HepG2 (cell line): ENCODE measurements around the gene P2RX7. TPM values are rescaled to one million over a fixed set of nuclear protein-coding genes. Genes with fewer than 3 reads are reported as not detected.

Source experiments
- CHD2 ChIP-seq: IDR thresholded peaks from 2 replicates; pipeline ENCODE4 v1.6.1; 2011; ENCODE audit warnings: low read depth, low read length, improper control_type of control experiment
- GMEB2 ChIP-seq: IDR thresholded peaks from 2 replicates; pipeline ENCODE4 v1.6.1; 2016; ENCODE audit warnings: missing biosample characterization, missing genetic modification reagents, low read depth
- HIVEP1 ChIP-seq: sonication (generic); formaldehyde crosslinking; IDR thresholded peaks from 2 replicates; pipeline ENCODE4 v1.4.0; 2020; ENCODE audit warnings: mild to moderate bottlenecking, missing genetic modification reagents
- HOXA9 ChIP-seq: sonication (generic); formaldehyde crosslinking; IDR thresholded peaks from 2 replicates; pipeline ENCODE4 v1.8.1; 2022; ENCODE audit warnings: missing genetic modification reagents, mild to moderate bottlenecking, moderate library complexity, borderline replicate concordance
- KLF9 ChIP-seq: IDR thresholded peaks from 2 replicates; pipeline ENCODE4 v1.6.1; 2016; ENCODE audit warnings: low read depth
- LCORL ChIP-seq, 2 experiments: fragments of 450-650 bp in 1 of 2; sonication (generic) in 1 of 2; formaldehyde crosslinking in 1 of 2; IDR thresholded peaks; 2 replicates each; pipeline versions ENCODE4 v1.5.0 to v1.6.1; 2017 to 2020; ENCODE audit warnings: antibody characterized with exemption in 1 of 2, missing genetic modification reagents in 1 of 2
- NR1H2 ChIP-seq: sonication (generic); formaldehyde crosslinking; IDR thresholded peaks from 2 replicates; pipeline ENCODE4 v1.8.1; 2022; ENCODE audit warnings: low read depth, missing genetic modification reagents, borderline replicate concordance
- TMF1 ChIP-seq: sonication (generic); formaldehyde crosslinking; IDR thresholded peaks from 2 replicates; pipeline ENCODE4 v1.8.1; 2022; ENCODE audit warnings: low read depth, missing genetic modification reagents
- ZBTB10 ChIP-seq: sonication (generic); formaldehyde crosslinking; IDR thresholded peaks from 2 replicates; pipeline ENCODE4 v1.4.0; 2020; ENCODE audit warnings: missing genetic modification reagents, borderline replicate concordance
- ZBTB26 ChIP-seq: IDR thresholded peaks from 2 replicates; pipeline ENCODE4 v1.6.1; 2016; ENCODE audit warnings: missing compliant biosample characterization, missing genetic modification reagents, borderline replicate concordance
- ZNF124 ChIP-seq: sonication (generic); formaldehyde crosslinking; IDR thresholded peaks from 2 replicates; pipeline ENCODE4 v1.4.0; 2020; ENCODE audit warnings: missing genetic modification reagents
- ZNF282 ChIP-seq: fragments of 450-650 bp; IDR thresholded peaks from 2 replicates; pipeline ENCODE4 v1.6.1; 2018; ENCODE audit not compliant: partially characterized antibody
- ZNF296 ChIP-seq: sonication (generic); formaldehyde crosslinking; conservative IDR thresholded peaks from 2 replicates; pipeline ENCODE4 v1.5.0; 2020; ENCODE audit warnings: mild to moderate bottlenecking, missing genetic modification reagents
- ZNF33B ChIP-seq: sonication (generic); formaldehyde crosslinking; IDR thresholded peaks from 2 replicates; pipeline ENCODE4 v1.5.1; 2020; ENCODE audit warnings: mild to moderate bottlenecking, missing genetic modification reagents
- ZNF512B ChIP-seq: sonication (generic); formaldehyde crosslinking; IDR thresholded peaks from 2 replicates; pipeline ENCODE4 v1.5.1; 2020; ENCODE audit warnings: missing genetic modification reagents, mild to moderate bottlenecking, borderline replicate concordance
- ZNF547 ChIP-seq: sonication (generic); formaldehyde crosslinking; IDR thresholded peaks from 2 replicates; pipeline ENCODE4 v1.5.1; 2020; ENCODE audit warnings: mild to moderate bottlenecking, missing genetic modification reagents
- ZNF569 ChIP-seq: sonication (generic); formaldehyde crosslinking; IDR thresholded peaks from 2 replicates; pipeline ENCODE4 v1.5.0; 2020; ENCODE audit warnings: mild to moderate bottlenecking, missing genetic modification reagents, moderate library complexity, borderline replicate concordance
- ZNF572 ChIP-seq: sonication (generic); formaldehyde crosslinking; IDR thresholded peaks from 2 replicates; pipeline ENCODE4 v1.5.1; 2020; ENCODE audit warnings: mild to moderate bottlenecking, missing genetic modification reagents
- ZNF619 ChIP-seq: sonication (generic); formaldehyde crosslinking; IDR thresholded peaks from 2 replicates; pipeline ENCODE4 v1.4.0; 2020; ENCODE audit warnings: mild to moderate bottlenecking, missing genetic modification reagents
- ZNF720 ChIP-seq: sonication (generic); formaldehyde crosslinking; IDR thresholded peaks from 2 replicates; pipeline ENCODE4 v1.4.0; 2020; ENCODE audit warnings: missing genetic modification reagents
- ZNF761 ChIP-seq: sonication (generic); formaldehyde crosslinking; conservative IDR thresholded peaks from 2 replicates; pipeline ENCODE4 v1.4.0; 2020; ENCODE audit warnings: mild to moderate bottlenecking, missing genetic modification reagents
- polyA plus RNA-seq, 8 experiments: library from polyadenylated mRNA; depleted of rRNA in 3 of 8; stranded (reverse) in 7 of 8; unstranded in 1 of 8; fragments of >200 nt; fragmentation: Illumina TruSeq in 4 of 8; extraction: Trizol in 4 of 8; gene quantifications; 2 replicates each; pipeline versions ENCODE4 v1.2.1 to v1.2.3, GENCODE V29; 2011 to 2016; ENCODE audit warnings: low read depth in 4 of 8, missing spikeins in 1 of 8, mixed read lengths in 1 of 8; ENCODE audit not compliant: insufficient read depth in 1 of 8
- total RNA-seq, 5 experiments: library from RNA; depleted of rRNA; stranded (reverse); fragments of >200 nt; fragmentation: Illumina TruSeq; extraction: Trizol; gene quantifications; 2 replicates each; pipeline ENCODE4 v1.2.3, GENCODE V29; 2016; ENCODE audit warnings: low read depth in 1 of 5

The P2RX7 gene
- total and polyA plus RNA-seq, 2 of the 13 experiments (the other 11 are each of a cell fraction or from before 2014, with no cell fraction given), result 0.13 to 0.73 TPM

GRCh38 chr12:121089031-121089812 is 43.5 kb upstream of the P2RX7 start (continued):
- no peak for TF ChIP-seq GMEB2 (CRISPR knock-in tag)
- TF ChIP-seq ZNF572 (CRISPR knock-in tag), result no peak
- TF ChIP-seq KLF9 (CRISPR knock-in tag), result no peak
- no peak for TF ChIP-seq ZNF124 (CRISPR knock-in tag)
- TF ChIP-seq CHD2, result no peak
- no peak for TF ChIP-seq ZNF296
- no peak for TF ChIP-seq HOXA9 (CRISPR knock-in tag)
- TF ChIP-seq ZNF569, result no peak
- no peak for TF ChIP-seq ZNF547 (CRISPR knock-in tag)
- TF ChIP-seq ZNF33B (CRISPR knock-in tag), result no peak
- no peak for TF ChIP-seq ZBTB10
- no peak for TF ChIP-seq ZNF619 (CRISPR knock-in tag)
- no peak for TF ChIP-seq ZNF512B (CRISPR knock-in tag)
- 0 out of 2 replicates have a peak, but pooled peaks have one; percentile 22 for TF ChIP-seq TMF1 (CRISPR knock-in tag)
- 0 out of 2 replicates have a peak, but pooled peaks have one; percentile 29 for TF ChIP-seq HIVEP1 (CRISPR knock-in tag)
- TF ChIP-seq ZNF761 (CRISPR knock-in tag), result 0 out of 2 replicates have a peak, but pooled peaks have one; percentile 48
- no peak for TF ChIP-seq LCORL (IDR thresholded peaks at IDR 0.05)
- peak; percentile 75 for TF ChIP-seq LCORL (CRISPR knock-in tag; IDR thresholded peaks at IDR 0.05)
- no peak for TF ChIP-seq ZNF282
- no peak for TF ChIP-seq ZNF720
- no peak for TF ChIP-seq ZBTB26
- TF ChIP-seq NR1H2, result 0 out of 2 replicates have a peak, but pooled peaks have one; percentile 66
